ENCODE measurements around the gene SCP2.
"Not testable (repeated sequence)": the region's sequence is repeated elsewhere in the genome, so short reads cannot be mapped to it uniquely, and the experiment has no call there.

SCP2 gene

DNA sequence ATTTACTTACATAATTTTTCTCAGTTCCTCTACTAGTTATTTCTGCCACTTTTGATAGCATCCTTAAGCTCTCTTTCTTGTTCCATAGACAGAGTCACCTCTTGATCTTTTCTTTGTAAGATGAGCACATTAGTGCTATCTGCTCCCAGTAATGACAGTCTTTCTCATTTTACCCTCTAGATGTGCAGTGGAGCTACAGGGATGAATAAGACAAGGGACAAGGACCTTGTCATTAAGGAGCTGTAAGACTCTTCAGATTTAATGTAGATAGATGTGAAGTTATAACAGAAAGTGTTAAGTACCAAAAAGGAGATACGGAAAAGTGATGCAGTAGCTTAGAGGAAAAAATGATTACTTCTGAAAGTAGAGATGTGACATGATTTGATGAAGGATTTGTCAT is 20.4 kb downstream of the SCP2 start:
- Histone ChIP-seq H3K4me1 (ENCODE audit: control insufficient read depth, insufficient read depth, low read length) (no peaks in the 10 kb centered on the region), H3K9me3 (ENCODE audit: control insufficient read depth, low read length) (no peaks in the 10 kb centered on the region), H3K4me3 (ENCODE audit: low read length) (no peak overlapping the region), H3K9ac (ENCODE audit: low read length) (no peak overlapping the region), H3K36me3 (ENCODE audit: control insufficient read depth, insufficient read depth, low read length) (no peaks in the 10 kb centered on the region), H3K27me3 (ENCODE audit: control insufficient read depth, insufficient read depth, low read length) (no peaks in the 10 kb centered on the region)

DNA sequence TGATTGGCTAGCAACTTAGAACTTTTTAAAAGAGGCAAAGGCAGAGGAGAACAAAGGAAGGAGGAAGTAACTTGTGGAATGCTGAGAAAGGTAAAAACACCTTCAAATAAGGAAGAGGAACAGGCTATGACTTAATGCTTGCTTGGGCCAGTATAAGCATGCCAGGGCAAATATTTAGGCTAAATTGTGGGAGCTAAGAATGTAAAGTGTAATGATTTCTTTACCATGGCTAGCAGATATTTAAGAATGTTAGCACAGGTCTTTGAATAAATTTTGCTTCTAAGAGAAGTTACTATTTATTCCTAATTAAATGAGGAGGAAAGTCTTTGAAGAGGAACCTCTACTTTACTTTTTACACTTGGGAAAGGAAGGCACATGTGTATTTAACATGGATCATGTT is 22.5 kb downstream of the SCP2 start:
- H3K9ac ChIP-seq (ENCODE audit: low read length); H3K4me1 ChIP-seq (ENCODE audit: control insufficient read depth, insufficient read depth, low read length); H3K36me3 ChIP-seq (ENCODE audit: control insufficient read depth, insufficient read depth, low read length); H3K27me3 ChIP-seq (ENCODE audit: control insufficient read depth, insufficient read depth, low read length); H3K4me3 ChIP-seq (ENCODE audit: low read length); H3K9me3 ChIP-seq (ENCODE audit: control insufficient read depth, low read length): not testable (repeated sequence)

DNA sequence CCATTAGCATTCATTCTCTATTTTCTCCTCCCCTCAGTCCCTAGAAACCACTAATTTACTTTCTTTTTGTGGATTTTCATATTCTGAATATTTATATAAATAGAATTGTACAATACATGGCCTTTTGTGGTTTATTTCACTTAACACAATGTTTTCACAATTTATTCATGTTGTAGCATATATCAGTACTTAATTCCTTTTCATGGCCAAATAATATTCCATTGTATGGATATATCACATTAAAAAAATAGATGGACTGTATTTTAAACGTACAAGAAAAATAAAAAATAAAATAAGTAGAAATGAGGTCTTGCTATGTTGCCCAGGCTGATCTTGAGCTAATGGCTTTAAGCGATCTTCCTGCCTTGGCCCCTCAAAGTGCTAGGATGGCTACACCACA is 25.0 kb downstream of the SCP2 start:
- Histone ChIP-seq H3K4me3 (ENCODE audit: low read length) (no peak overlapping the region), H3K4me1 (ENCODE audit: control insufficient read depth, insufficient read depth, low read length) (no peaks in the 10 kb centered on the region), H3K9ac (ENCODE audit: low read length) (no peak overlapping the region), H3K36me3 (ENCODE audit: control insufficient read depth, insufficient read depth, low read length) (no peaks in the 10 kb centered on the region), H3K9me3 (ENCODE audit: control insufficient read depth, low read length) (no peaks in the 10 kb centered on the region), H3K27me3 (ENCODE audit: control insufficient read depth, insufficient read depth, low read length) (no peaks in the 10 kb centered on the region)

DNA sequence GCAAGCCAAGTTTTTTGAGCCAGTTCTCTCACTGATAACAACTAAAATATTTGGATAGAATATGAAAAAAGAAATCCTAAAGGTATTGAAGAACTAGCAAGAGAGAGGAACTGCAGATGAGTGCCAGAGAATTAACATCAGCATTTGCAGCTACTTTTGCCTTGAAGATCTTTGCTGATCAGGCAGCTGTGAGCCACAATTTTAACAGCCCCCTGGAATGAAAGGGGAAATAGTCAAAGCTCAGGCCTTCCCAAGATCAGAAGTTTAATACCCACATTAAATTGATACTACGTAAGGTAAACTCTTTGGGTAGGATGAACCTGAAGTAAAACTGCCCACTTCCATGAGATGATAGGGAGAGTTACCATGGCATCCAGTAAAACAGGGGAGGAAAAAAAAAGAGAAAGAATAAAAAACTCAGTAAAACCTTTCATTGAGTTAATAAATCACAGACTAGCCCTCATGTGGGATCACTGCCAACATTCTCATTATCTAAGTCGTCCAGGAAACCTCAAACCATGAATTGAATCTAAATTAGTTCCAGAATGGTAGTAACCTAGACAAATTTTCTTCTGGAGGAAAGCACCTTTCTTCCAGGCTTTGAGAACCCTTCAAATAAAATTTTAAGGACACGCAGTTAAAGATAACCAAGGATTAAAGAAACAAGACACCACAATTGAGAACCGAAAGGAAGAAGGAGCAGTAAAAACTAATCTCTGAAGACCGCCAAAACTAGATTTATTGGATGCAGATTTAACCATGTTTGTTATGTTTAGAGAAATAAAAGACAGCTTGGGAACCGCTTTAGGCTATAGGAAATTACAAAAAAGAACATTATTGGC is 28.3 kb downstream of the SCP2 start:
- Histone ChIP-seq H3K36me3 (ENCODE audit: control insufficient read depth, insufficient read depth, low read length) (no peaks in the 10 kb centered on the region), H3K4me1 (ENCODE audit: control insufficient read depth, insufficient read depth, low read length) (no peaks in the 10 kb centered on the region), H3K9me3 (ENCODE audit: control insufficient read depth, low read length) (no peaks in the 10 kb centered on the region), H3K4me3 (ENCODE audit: low read length) (no peak overlapping the region), H3K9ac (ENCODE audit: low read length) (no peak overlapping the region), H3K27me3 (ENCODE audit: control insufficient read depth, insufficient read depth, low read length) (no peaks in the 10 kb centered on the region)

DNA sequence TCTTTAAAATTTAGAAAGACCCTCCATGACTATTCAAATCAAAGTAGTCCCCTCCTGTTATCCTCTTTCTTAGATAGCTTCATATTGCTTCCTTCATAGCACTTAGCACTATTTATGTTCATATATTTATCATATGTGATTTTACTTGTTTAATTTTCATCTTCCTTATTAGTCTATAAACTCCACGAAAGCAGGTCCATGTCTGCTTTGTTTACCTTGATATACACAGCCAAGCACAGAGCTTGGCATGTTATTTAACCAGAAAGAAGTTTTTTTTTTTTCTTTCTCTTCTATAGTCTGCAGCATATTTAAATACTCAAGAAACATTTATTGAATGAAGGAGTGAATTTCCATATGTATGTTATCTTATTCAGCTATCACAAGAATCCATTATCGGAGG is 36.0 kb downstream of the SCP2 start:
- Histone ChIP-seq H3K9me3 (ENCODE audit: control insufficient read depth, low read length) (no peaks in the 10 kb centered on the region), H3K36me3 (ENCODE audit: control insufficient read depth, insufficient read depth, low read length) (no peaks in the 10 kb centered on the region)

DNA sequence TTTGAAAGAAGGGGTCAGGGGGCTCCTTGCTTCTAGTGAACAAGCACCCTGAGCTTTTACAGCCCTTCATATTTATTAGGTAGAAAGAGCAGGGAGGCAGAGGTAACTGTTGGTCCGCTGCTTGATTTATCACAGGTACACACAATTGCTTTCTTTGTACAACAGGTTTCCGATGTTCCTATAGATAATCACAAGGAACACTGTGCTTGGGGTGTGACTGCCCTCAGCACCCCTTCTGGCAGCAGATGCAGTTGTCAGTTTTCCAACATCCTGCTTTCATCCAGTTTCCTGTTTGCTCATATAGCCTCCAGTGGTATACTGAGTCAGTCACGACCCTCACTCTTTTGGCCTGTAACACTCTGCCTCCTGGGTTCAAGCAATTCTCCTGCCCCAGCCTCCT is 40.6 kb downstream of the SCP2 start:
- Histone ChIP-seq H3K4me3 (ENCODE audit: low read length) (no peak overlapping the region), H3K9ac (ENCODE audit: low read length) (no peak overlapping the region), H3K27me3 (ENCODE audit: control insufficient read depth, insufficient read depth, low read length) (no peaks in the 10 kb centered on the region), H3K9me3 (ENCODE audit: control insufficient read depth, low read length) (no peaks in the 10 kb centered on the region), H3K36me3 (ENCODE audit: control insufficient read depth, insufficient read depth, low read length) (no peaks in the 10 kb centered on the region), H3K4me1 (ENCODE audit: control insufficient read depth, insufficient read depth, low read length) (no peaks in the 10 kb centered on the region)

More for the DNA sequence above, 36.0 kb downstream of the SCP2 start:
- Histone ChIP-seq H3K27me3 (ENCODE audit: control insufficient read depth, insufficient read depth, low read length) (no peaks in the 10 kb centered on the region), H3K4me1 (ENCODE audit: control insufficient read depth, insufficient read depth, low read length) (no peaks in the 10 kb centered on the region), H3K4me3 (ENCODE audit: low read length) (no peak overlapping the region), H3K9ac (ENCODE audit: low read length) (no peak overlapping the region)

DNA sequence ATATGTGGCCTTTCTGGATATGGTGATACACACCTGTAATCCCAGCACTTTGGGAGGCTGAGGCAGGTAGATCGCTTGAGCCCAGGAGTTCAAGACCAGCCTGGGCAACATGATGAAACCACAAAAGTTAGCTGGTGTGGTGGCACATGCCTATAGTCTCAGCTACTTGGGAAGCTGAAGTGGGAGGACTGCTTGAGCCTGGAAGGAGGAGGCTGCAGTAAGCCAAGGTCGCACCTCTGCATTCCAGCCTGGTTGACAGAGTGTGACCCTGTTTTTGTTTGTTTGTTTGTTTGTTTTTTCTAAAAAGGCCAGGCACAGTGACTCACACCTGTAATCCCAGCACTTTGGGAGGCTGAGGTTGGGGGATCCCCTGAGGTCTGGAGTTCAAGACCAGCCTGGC is 42.2 kb downstream of the SCP2 start:
- H3K4me3 ChIP-seq (ENCODE audit: low read length); H3K9ac ChIP-seq (ENCODE audit: low read length); H3K27me3 ChIP-seq (ENCODE audit: control insufficient read depth, insufficient read depth, low read length); H3K4me1 ChIP-seq (ENCODE audit: control insufficient read depth, insufficient read depth, low read length); H3K36me3 ChIP-seq (ENCODE audit: control insufficient read depth, insufficient read depth, low read length); H3K9me3 ChIP-seq (ENCODE audit: control insufficient read depth, low read length): not testable (repeated sequence)

DNA sequence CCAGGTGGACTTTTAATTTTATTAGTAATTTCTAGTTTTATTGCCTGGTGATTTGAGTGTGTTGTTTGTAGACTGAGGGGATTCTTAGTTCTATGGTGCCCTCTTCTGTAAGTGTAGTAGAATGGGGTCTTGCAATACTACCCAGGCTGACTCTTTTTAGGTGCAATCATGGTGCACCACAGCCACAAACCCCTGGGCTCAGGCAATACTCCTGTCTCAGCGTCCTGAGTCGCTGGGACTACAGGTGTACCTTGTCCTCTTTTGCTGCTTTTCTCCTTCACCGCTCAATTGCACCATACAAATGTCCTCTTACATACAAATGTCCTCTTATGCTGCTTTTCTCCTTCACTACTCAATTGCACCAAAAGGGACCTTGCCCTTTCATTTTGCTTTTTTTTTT is 43.1 kb downstream of the SCP2 start:
- Histone ChIP-seq H3K9ac (ENCODE audit: low read length) (no peak overlapping the region), H3K4me1 (ENCODE audit: control insufficient read depth, insufficient read depth, low read length) (no peaks in the 10 kb centered on the region), H3K9me3 (ENCODE audit: control insufficient read depth, low read length) (no peaks in the 10 kb centered on the region), H3K4me3 (ENCODE audit: low read length) (no peak overlapping the region), H3K36me3 (ENCODE audit: control insufficient read depth, insufficient read depth, low read length) (no peaks in the 10 kb centered on the region), H3K27me3 (ENCODE audit: control insufficient read depth, insufficient read depth, low read length) (no peaks in the 10 kb centered on the region)

DNA sequence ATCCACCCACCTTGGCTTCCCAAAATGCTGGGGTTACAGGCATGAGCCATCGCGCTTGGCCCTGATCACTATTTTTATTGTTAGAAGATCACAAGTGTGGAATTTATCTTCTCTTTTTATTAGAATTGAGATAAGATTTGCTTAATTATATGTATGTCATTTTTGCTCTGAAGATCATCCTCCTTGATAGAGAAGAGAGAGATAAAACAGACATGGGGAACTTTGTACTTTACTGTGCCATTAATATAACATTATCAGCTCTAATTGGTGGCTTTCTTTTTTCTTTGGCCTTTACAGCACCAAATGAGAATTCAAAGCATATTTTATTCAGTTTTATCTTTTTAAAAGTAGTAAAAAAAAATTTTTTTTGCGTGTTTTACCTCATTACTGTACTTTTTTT is 46.8 kb downstream of the SCP2 start:
- H3K27me3 ChIP-seq (ENCODE audit: control insufficient read depth, insufficient read depth, low read length), result no peaks in the 10 kb centered on the region
- no peak overlapping the region for H3K4me3 ChIP-seq (ENCODE audit: low read length)
- no peak overlapping the region for H3K9ac ChIP-seq (ENCODE audit: low read length)
- no peaks in the 10 kb centered on the region for H3K36me3 ChIP-seq (ENCODE audit: control insufficient read depth, insufficient read depth, low read length)
- no peaks in the 10 kb centered on the region for H3K9me3 ChIP-seq (ENCODE audit: control insufficient read depth, low read length)
- H3K4me1 ChIP-seq (ENCODE audit: control insufficient read depth, insufficient read depth, low read length), result no peaks in the 10 kb centered on the region

DNA sequence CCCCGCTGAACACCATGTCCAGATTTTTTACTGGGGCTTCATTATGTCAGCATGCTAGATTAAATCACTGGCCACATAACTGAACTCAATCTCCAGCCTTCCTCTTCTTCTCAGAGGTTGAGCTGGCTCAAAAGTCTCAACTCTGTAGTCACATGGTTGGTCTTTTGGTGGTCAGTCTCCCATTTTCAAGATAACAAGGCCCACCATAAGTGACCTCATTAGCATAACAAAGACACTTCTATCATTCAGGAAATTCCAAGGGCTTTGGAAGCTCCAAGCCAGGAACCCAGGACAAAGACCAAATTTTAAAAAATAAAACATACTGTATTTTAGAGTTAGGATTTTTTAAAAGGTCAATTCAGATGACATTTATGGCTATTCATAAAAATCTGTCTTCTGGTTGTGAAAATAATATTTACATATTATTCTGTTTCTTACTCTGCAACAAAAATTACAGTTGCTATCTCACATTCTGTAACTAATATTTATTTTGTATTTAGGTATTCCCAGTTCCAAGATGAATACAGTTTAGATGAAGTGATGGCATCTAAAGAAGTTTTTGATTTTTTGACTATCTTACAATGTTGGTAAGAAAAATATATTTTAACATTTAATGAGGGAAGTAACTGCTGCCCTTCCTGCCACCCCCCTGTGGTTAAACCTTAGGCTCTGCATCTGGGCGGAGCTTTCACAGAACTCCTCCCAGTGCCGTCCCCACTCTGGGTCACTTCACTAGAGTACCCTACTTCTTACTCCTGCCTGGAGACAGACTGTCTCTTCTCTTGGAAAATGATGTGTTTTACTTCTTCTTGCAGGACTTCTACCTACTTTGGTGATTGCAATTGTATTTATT is 49.3 kb downstream of the SCP2 start:
- Histone ChIP-seq H3K36me3 (ENCODE audit: control insufficient read depth, insufficient read depth, low read length) (no peaks in the 10 kb centered on the region), H3K4me1 (ENCODE audit: control insufficient read depth, insufficient read depth, low read length) (no peaks in the 10 kb centered on the region), H3K9ac (ENCODE audit: low read length) (no peak overlapping the region), H3K27me3 (ENCODE audit: control insufficient read depth, insufficient read depth, low read length) (no peaks in the 10 kb centered on the region), H3K9me3 (ENCODE audit: control insufficient read depth, low read length) (no peaks in the 10 kb centered on the region), H3K4me3 (ENCODE audit: low read length) (no peak overlapping the region)

DNA sequence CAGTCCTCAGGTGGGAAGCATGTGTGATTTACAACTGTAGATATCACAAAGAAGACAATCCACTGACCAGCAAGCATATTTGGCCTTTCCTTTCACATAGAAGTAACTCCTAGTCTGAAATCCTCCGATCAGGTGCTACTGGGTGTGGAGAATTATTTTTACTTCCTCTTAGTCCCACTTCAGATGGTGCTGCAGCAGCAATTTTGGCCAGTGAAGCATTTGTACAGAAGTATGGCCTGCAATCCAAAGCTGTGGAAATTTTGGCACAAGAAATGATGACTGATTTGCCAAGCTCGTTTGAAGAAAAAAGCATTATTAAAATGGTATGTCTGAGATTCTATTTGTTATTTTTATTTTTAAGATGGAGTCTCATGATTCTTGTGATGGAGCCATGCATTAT is 51.0 kb downstream of the SCP2 start:
- Histone ChIP-seq H3K4me1 (ENCODE audit: control insufficient read depth, insufficient read depth, low read length) (no peaks in the 10 kb centered on the region), H3K9me3 (ENCODE audit: control insufficient read depth, low read length) (no peaks in the 10 kb centered on the region), H3K9ac (ENCODE audit: low read length) (no peak overlapping the region), H3K27me3 (ENCODE audit: control insufficient read depth, insufficient read depth, low read length) (no peaks in the 10 kb centered on the region), H3K36me3 (ENCODE audit: control insufficient read depth, insufficient read depth, low read length) (no peaks in the 10 kb centered on the region), H3K4me3 (ENCODE audit: low read length) (no peak overlapping the region)

DNA sequence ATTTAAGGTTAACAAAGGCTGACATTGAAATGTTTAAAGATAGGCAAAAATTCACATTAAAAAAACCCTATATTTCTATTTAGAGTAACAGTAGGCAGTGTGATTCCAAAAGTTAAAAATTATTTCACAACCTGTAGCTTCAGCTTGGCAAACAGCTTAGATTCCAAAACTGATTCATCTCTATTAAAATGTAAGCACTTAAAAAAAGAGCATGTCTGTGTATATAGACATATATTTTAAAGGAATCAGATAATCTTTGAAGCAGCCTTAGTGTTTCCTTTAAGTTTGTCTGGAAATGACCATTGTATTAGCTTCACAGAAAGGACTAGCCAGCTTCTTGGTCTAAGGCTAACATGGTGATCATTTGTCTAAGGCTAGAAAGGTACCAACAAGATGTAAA is 65.7 kb downstream of the SCP2 start:
- not testable (repeated sequence) for H3K4me3 ChIP-seq (ENCODE audit: low read length); H3K4me1 ChIP-seq (ENCODE audit: control insufficient read depth, insufficient read depth, low read length); H3K27me3 ChIP-seq (ENCODE audit: control insufficient read depth, insufficient read depth, low read length); H3K9ac ChIP-seq (ENCODE audit: low read length); H3K9me3 ChIP-seq (ENCODE audit: control insufficient read depth, low read length); H3K36me3 ChIP-seq (ENCODE audit: control insufficient read depth, insufficient read depth, low read length)

Measured in mucosa of stomach (tissue), 1 donor.